Midbrain (tissue), 1 donor: Measurements from ENCODE around the gene MYO5B.

Experiments
- DNase-seq: peaks from one replicate; lab custom pipeline; 2025; lab: John Stamatoyannopoulos, UW

The MYO5B gene

DNA sequence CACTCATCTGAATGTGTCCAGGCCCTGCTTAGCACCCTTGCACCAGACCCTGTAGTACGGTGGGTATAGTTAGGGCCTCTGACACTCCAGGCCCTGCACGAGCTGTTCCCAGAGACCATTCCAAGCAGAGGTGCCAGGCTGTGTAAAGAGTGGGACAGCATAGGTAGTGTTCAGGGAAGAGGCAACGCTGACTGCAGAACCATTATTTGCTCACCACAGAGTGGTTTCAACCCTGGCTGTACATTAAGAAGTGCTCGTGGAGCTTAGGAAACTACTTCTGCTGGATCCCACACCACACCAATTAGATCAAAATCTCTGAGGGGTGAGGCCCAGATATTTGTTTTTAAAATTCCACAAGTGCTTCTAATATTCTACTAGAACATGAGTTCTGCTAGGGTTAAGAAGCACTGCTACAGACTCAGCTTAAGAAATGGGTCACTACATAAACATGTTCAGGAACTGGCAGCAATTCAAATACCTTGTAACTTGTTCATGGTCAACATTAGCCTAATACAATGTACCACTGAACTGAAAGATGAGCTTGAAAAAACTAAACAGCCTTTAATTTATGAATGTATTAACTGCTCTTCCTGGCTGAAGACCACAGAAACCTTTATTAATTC lies 183.0 kb downstream of the MYO5B start:
- DNase-seq = no peak

DNA sequence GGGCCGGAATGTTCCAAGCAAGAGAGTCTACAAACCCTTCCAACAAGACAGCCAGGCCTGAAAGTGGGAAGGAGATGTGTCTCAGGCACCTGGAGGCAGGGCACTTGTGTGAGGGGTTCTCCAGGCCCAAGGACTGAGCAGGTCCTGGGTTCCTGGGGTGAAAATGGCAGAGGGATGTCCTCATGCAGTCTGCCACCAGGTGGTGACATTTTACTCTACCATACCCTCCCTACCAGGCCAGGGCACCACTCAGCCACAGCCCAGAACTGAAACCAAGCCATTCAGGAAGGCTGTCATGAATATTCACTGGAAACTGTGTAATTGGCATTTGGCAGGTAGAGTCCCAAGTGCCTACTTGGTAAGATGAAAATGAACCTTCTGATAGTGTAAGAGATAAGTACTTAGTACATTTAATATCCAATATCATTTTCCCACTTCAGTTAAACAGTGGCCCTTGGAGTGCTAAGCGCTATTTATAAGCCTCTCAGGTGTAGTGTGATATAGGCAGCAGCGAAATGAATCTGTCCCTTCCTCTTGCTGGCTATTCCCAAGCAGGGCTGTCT lies 185.1 kb downstream of the MYO5B start:
- peak; percentile 29 for DNase-seq

DNA sequence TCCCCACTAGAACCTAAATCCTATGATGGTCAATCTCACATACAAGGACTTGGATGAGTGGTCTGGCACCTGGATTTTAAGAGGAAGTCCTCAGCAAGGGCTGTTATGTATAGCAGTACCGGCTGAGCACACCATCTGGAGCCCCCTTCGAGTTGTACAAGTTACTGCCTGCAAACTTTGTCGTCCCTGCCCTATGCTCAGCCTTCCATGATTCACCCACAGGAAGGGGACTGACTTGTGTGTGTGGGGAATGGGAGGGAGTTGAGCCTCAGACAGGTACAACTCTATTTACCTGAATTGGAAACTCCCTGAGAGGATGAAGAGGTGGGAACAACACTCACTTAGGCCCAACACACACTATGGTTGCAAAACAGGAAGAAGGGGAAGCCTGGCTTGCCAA lies 186.6 kb downstream of the MYO5B start:
- DNase-seq = no peak

DNA sequence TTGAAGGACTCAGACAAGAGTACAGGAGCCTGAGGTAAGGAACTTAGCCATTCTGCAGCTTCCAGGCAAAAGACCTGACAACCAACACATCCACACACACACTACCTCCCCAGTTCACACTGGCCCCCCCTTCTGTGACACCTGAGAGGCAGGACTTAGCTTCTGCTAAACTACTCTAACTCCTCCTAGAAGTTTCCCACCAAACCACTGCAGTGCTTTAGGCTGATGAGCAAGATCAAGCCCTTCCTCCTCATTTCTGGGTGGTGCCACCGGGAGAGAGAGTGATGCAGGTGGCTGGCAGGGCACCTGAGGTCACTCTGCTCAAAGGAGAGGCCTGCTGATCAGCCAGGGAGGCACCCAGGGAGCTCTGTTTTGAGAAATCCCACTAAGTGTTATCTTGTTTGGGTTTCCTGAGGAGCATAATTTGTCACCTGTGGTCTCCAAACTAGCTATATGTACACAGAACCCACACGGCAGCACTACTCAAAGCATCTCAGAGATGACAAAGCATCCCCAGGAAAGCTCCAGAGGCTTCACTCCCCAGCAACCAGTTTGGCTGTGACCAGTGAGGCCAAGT lies 188.4 kb downstream of the MYO5B start:
- no peak for DNase-seq

DNA sequence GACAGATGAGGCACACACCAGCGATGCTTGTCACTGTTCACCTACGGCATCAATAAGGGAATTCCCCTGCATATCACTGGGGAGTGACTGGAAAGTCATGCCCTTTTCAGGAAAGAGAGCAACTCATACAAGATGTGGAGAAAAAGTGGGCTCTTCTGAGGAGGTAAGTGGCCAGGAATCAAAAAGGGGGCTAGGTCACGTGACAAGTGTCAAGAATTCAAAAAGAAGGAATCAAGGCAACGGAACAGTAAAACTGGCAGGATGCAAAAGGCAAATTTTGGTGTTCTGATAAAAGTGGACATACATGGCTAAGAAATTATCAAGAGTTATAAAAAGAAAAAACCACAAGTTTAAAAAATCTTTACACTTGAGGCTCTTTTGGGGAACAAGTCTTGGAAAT lies 190.9 kb downstream of the MYO5B start:
- DNase-seq = no peak

DNA sequence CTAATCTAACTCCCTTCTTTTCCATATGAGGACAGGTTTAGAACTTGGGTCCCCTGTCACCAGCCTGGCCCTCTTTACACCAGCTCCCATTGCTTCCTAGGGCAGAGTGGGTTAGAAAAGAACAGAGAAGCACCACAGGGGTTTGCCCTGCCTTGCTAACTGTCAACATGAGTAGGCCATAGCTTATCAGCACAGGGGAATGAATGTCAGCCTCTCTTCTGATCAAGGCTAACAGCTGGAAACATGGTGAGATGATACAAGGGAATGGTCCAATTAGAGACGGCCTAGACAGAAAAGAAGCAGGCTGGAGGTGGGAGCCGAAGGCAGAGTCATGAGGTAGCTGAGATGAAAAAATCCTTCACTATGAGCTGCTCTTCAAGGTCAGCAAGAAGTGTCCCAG lies 192.2 kb downstream of the MYO5B start:
- DNase-seq = no peak

DNA sequence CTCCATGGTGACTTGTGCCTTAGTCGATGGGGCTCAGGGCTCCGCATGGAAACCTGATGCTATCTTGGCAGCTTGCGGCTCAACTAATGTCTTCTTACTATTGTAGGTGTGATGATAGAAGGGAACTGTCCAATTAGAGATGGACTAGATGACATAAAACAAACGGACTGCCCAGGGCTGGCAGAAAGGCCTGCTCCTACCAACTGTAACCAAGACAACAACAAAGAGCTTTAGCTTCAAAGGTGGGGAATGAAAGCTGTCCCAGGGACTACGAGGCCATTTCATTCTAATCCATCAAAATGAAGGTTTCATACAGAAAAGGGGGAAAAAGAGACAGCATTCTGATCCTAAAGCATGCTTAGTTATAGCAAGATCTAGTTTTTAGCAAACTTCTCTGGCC lies 194.7 kb downstream of the MYO5B start:
- no peak for DNase-seq

DNA sequence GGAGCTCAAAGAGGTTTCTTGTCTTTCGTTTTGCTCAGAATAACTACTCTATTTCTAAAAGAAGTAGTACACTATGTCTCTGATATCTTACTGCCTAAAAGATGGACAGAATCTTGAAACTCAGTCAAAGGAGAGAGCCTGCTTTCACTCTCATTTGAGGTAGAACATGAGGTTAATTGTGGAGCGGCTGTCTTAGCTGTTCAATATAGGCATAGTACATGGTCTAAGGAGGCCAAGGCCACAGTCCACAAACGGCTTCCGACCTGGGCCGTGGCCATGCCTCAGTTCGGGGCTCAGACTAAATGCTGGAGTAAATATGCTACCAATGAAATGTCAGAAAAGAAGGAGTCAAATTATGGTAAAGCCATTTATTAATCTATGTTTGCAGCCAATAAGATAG lies 195.8 kb downstream of the MYO5B start:
- no peak for DNase-seq

DNA sequence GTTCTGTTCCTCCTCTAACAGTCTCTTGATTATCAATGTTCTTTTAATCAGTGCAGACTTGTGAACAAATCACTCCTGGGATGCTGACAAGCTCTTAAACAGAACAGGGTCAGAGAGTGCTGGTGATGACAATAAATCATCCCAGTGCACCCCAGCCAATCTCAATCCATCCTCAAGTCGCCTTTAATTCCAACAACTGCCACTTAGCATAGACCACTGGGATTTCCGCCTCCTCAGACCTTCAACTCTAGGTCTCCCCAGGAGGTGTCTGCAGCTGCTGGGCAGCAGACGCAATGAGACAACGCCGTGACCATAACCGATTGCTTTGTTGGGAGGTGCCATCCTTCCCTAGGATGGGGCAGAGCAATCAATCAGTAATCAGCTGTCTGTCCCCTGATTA lies 197.4 kb downstream of the MYO5B start:
- DNase-seq = no peak

DNA sequence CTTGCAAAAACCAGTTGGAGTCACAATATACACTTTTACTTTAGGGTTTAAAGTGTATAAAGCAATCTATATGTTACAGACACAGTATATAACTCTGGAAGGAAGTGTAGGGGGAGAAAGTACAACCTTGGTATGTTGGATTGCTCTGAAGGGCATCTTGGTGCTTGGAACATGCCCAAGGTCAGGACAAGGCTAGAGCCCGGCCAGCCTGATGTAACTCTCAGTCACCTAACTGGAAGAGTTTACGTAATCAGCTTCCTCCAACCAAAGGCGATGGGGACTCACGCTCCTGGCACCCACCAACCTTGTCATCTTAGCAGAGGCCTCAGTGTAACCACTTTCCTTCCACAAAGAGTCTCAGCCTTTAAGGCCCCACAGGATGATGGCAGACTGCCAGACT lies 200.5 kb downstream of the MYO5B start:
- no peak for DNase-seq

DNA sequence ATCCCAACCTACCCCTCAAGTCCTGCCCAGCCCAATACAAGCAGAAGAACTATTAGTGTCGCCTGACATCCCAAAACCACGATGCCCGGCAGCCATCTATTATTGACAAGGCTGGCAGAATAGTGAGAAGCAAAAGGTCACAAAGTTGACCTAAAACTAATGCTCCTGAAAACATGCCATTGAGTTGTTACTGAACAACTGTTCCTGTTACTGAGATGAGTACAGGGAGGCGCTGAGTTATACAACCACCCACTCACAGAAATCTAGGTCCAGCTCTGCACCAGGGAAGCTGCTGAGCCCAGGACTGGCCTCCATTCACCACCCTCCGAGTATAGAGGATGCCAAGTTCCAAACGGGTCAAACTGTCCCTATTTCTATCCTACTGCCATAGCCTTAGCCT lies 201.6 kb downstream of the MYO5B start:
- no peak for DNase-seq

DNA sequence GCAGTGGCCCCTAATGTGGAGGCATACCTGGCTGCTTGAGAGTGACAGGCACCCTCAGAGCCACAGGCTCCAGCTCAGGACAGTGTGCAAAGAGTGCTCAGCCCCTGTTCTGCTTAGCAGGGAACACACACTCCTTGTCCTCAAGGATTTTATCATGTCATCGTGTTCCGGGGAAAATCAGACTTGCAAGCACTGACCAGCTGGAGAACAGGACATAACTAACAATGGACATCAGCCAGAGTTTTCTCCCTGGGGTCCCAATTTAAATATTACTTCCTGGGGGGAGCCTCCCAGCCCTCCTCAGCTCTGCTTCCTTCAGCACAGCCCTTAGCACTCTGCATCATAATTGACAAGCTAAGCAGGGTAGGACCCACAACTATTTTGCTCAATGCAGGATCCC lies 206.2 kb downstream of the MYO5B start:
- no peak for DNase-seq

DNA sequence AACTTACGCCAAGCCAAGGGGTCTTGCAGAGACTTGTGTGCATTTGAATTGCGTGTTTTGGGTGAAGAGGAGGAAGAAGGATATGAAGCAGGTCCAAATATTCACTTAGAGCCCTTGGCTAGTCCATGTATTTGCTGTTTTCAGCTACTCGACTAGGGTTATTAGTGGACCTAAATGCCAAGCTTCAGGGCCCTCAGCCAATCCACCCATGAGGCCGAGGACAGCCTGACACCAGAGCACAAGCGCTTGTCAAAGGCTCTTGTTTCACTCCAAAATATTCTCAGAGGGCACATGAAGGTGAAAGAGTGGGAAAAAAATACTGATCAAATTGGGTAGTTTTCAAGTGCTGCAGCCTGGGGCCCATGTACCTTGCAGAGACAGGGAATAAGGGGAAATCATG lies 206.8 kb downstream of the MYO5B start:
- no peak for DNase-seq

DNA sequence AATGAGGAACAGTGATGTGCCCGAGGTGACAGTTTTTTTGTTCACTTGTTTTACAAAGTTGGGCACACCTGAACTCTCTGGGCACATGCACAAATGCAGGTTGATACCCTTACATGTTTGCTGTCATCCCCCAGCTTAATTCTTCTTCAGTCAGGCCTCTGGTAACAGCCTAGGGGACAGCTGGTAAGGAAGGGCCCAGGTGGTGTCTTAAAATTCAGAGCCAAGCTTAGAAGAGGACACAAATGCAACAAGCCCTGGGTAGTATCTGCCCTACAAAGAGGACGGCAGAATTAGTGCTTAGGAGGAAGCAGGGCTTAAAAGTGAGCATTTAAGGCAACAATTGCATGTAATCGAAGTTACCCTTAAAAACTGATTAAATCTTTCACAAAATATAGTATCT lies 209.7 kb downstream of the MYO5B start:
- no peak for DNase-seq

DNA sequence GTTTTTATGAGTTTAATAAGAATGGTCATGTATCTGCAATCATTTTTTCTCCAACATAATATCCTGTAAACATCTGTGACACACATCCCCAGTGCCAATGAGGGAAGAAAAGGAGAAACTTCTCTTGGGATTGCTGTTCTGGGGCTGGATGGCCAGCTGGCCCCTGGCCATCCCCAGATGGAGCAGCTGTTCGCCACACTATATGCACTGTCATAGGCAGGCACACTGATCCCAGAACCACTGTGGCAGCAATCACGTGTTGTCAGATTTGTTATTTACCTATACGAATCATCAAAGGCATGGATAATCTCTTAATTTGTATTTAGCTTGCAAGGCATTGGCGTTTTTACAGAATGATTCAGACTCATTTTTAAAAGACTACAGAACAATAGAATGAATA lies 214.1 kb downstream of the MYO5B start:
- DNase-seq = no peak

DNA sequence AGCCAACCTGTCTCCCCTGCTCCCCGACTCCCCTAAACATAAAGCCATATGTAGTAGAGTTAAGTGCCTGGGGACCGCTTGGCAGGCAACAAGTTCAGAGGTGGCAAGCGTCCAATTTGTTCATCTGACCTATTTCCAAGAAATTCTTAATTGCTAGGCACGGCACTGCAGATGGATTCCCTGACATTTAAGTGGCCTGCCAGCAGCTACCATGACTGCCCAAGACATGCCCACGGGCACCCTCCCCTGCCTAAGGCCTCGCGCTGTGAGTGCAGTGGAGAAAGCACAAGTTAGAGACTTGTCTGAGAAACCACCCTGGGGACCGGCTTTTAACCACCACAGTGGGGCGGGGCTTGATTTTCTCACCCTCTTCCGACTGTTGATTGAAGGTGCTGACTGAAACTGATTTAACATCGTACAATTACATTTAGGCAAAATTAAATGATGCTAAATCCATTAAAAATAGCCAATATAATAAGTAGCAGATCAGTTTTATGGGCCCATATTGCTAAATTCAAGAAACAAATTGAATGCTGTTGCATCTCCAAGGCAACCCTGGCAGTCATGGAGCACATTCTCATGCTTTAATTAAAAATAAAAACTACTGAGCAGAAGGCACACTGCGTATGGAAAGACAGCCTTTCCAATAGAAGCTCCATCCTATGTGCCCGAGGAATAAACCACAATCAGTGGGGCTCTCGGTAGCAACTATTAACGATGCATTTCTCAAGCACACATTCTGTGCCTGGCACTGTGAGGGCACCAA lies 218.0 kb downstream of the MYO5B start:
- DNase-seq = no peak

DNA sequence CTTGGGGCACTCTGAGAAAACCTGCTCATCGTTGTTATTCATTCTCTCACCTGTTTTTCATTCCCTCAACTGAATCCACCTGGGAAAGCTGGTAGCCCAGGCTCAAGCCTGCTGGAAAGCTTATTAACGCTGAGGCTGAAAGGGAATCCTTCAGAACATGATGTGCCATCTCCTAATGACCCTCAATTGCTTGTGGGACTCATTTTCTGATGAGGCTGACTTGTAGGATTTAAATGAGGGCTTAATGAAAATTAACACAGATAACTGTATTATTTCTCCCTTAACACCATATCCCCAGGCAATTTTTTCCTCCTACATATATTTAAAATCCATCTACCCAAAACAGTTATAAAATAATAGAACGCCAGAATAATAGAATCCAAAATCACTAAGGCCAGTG lies 218.9 kb downstream of the MYO5B start:
- no peak for DNase-seq

DNA sequence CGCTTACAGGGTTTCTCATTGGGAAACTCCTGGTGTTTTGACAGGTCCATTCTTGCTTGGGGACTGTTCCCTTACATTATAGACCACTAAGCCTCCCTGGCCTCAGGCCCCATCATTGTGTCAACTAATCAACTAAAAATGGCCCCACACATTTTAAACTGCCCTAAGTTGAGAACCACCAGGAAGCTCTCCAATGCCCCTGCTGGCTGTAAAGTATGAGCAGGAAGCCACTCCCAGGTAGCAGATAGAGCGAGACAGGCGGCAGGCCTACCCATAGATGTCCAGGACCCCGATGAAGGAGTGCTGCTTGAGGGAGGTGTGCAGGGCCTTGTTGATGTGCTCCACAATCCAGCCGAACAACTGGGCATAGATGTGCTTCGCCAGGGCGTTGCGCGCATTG lies 220.9 kb downstream of the MYO5B start:
- DNase-seq = no peak

DNA sequence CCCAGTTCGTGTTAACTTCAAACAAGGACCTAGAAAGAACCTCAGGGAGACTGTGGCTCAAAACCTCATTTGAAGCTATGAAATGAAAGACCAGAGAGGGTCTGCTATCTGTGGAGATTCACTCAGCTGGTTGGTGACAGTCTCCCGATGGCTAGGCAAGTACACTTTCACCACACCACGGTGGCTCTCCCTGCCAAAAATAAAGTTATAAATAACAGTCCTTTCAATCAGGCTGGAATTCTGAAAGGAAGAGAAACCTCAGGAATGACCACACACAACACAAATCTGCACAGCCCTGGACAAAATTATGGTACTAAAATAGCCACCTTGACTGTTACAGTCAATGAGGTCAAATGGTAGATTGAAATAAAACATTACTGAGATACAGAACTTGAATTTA lies 221.4 kb downstream of the MYO5B start:
- no peak for DNase-seq

DNA sequence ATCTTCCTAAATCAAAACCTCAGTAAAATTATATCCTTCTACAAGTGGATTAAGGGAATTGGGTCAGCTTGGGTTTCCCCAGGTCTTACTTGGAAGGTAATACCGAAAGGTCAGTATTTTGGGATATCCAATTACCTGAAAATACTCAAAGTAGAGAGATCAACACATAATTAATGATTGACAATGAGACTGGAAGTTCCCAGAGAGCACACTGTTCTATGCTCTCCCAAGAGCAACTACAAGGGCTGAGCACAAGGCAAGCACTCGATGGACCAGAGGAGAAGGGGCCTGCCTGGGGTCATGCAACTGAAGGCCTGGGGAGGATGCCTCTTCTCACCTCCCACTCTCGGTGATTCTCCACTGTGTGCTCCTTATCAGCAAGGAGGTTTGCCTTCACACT lies 222.4 kb downstream of the MYO5B start:
- DNase-seq = no peak

DNA sequence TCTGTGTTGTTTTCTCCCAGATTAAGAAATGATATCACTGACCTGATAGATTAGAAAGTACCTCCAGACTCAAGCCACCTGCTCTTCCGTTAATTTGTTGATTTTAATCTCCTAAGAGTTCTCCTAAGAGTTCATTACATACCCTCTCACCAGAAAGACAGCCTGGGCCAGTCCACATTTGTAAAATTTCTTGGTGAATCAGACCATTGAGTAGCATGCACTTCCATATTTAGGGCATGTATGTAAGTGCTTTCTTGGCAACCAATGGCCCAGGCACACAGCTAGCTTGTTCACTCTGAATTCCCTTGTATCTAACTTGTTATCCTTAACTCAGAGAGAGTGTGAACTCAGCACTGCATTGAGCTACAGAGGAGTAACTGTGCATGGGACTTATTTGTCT lies 223.5 kb downstream of the MYO5B start:
- DNase-seq = no peak

DNA sequence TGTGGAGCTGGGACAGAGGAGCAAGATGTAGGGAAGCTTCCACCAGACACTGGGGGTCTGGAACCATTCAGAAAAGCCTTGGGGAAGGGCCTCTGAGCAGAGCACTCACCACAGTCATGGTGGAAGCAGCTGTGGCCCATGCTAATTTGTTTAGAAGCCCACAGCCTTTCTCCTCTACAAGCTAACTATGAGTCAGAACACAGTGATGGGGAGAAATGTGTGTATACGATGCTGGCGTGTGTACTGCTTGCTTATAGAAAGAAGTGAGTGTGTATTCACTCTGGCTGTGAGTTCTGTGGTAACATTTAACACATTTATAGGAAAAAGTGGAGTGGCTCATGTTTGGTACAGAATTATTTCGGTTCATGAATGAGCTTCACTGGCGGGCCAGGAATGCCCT lies 224.6 kb downstream of the MYO5B start:
- no peak for DNase-seq

DNA sequence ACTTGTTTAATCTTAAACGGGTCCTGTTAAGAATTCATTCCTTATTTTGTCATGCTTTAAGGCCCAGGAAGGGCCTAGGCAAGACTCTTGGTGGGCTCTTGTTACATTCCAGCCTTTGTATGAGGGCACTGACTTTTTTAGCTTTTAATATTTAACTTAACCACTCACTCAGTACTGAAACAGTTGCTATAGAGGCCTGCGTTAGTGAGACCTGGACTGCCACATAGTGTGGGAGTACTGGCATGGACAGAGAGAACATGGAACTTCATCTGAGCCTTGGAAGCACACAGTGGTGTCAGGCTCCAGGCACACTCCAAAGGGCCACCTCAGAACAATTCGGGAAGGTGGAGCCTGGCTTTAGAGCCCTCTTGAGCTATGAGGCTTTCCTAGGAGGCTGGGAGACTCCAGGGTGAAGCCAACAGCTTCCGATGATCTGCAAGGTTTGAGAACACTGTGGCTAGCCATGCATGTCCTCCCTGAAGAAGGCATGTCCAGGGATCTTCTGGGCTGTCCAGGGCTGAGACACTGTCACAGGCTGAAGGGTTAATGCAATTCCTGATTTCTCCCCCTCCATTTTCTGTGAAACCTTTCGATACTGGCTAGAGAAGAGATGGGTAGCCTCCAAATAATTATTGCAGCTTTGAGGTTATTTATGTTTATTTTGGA lies 226.2 kb downstream of the MYO5B start:
- no peak for DNase-seq
